ENCODE measurements around the gene GOLGA2. TPM values are rescaled to one million over a fixed set of nuclear protein-coding genes. Genes with fewer than 3 reads are reported as not detected.
"Not testable (repeated sequence)": the region's sequence is repeated elsewhere in the genome, so short reads cannot be mapped to it uniquely, and the experiment has no call there.

Gene GOLGA2
- polyA plus RNA-seq, 4 donors: 77.0 to 86.5 (median 78.7) TPM

DNA sequence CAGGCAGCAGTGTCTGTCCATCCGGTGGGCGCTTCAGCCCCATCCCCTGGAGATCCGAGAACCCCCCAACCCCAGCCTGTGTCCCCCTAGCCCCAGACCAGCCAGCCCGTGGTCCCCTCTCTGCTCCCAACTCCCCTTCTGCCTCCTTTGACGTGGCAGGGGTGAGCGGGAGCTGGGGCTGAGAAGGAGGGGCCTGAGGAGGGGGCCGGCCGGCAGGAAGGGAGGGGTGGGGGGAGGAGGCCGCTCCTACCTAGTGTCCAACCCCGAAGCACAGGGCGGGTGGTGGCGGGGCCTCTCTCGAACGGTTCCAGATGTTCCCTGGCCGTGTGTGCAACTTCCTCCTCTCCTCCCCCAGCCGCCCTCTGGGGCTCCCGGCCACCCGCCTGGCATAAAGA lies 31.0 kb downstream of the GOLGA2 start:
- DNase-seq (ENCODE audit: low read depth in 4 of 4, low spot score in 3 of 4): peak in 3 of 4 donors; percentile 80

DNA sequence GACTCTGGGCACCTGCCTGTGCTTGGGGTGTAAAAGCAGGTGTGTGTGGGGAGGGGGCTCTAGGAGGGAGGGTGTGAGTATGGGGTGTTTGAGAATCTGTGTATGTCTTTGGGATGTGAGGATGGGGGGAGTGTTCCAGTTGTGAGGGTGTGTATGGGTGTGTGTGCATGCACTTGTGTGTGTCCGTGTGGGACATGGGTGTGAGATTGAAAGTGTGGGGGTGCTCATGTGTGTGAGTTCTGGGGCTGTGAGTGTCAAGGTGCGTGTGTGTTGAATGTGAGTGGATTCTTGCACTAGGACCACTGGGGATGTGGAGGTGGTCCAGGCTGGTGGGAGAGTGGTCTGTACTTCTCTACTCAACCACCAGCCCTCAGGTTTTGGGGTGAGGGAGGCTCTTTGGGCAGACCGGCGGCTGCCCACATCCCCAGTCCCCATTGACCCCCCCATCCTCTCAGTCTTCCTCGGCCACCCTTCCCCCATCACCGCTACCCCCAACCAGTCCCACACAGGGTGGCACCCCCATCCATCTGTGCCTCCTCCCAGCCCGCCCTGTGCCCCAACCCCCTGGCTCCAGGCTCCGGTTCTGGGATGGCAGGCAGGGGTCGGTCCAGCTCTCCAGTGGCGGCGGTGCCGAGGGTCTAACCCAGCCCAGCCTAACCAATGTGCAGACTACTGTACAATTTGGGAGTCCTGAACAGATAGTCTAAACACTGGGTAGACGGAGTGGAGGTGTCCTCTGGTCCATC lies 31.5 kb downstream of the GOLGA2 start:
- DNase-seq (ENCODE audit: low read depth in 4 of 4, low spot score in 3 of 4): no peak

DNA sequence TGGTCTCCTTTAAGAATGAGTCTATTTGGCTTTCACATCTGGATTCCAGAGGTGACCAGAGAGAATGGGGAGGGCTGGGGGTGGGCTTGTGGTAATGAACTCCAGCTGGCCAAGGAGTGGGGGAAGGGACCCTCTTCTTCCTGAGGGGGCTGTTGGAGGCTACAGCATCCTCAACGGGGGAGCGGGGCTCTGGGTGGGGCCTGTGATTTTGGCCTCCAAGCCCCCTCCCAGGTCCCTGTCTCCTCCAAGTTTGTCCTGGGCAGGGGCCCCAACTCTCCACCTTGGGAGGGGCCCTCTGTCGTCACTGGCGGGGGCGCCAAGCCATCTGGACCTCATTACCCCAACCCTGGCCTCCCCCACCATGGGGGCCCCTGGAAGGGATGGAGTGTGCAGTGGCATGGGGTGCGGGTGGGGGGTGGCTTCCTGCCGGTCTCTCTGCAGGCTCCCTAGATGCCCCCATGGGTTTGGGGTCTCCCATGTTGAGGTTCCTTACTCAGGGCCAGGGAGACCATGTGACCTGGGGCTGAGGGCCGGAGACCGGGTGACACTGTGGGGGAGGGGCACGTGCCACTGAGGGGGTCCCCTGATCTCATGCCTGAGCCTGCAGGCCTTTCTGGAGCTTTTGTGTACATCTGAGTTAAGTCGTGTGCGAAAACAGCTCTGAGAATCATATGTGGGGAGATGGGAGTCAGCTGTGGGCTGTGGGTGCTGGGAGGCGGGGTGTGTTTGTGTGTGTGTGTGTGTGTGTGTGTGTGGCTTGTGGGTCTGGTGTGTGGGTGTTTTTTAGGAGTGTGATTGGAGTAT lies 32.4 kb downstream of the GOLGA2 start:
- peak in 1 of 4 donors; percentile 44 for DNase-seq (ENCODE audit: low read depth in 4 of 4, low spot score in 3 of 4)

DNA sequence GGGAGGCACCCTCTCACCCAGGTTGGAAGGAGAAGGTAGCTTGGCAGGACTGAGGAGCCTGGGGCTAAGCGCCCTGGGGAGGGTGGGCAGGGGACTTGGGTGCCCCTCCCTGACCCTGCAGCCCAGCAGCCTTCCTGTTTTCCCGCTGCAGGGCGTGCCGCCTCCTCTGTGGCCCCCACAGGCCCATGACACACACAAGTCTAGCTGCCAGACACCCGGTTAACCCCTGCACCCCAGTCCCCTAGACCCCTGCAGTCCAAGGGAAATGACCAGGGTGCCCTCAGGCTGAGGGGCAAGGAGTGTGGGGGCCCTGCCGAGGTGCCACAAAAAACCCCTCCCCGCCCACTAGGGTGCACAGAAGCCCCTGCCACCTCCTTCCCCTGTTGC lies 33.0 kb downstream of the GOLGA2 start:
- DNase-seq (ENCODE audit: low read depth in 4 of 4, low spot score in 3 of 4): no peak

DNA sequence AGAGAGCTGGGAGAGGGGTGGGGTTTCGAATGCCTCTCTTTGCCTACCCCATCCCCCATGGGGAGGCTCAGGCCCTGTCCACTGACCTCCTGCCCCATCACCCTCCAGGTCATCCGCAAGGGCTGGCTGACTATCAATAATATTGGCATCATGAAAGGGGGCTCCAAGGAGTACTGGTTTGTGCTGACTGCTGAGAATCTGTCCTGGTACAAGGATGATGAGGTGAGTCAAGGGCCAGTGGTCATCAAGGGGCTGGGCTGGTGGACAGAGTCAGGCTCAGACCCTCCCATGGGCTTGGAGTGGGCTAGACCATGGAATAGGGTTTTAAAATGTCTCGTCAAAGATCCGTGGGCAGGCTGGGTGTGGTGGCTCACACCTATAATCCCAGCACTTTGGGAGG lies 33.7 kb downstream of the GOLGA2 start:
- no peak for DNase-seq (ENCODE audit: low read depth in 4 of 4, low spot score in 3 of 4)

DNA sequence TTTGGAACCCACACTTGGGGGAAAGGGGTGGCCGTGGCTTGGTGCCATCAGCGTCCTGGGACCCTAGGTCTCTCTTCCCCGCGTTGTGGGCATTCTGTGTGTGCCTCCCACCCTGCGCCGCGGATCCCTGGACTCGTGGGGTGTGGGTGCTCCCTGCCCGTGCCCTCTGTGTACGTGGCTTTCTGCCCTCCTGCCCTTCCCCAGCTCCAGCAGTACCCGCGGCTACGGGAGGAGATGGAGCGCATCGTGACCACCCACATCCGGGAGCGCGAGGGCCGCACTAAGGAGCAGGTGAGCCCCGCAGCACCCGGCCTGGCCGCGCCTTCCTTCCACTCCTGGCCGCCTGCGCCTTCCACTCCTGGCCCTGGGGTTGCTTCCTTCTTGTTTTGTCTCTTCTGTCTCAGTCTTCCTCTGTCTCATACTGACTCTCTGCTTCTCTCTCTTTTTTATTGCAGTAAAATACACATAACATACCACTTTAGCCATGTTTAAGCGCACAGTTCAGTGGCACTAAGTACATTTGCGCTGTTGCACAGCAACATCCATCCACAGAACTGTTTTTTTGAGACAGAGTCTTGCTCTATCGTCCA lies 41.9 kb downstream of the GOLGA2 start:
- DNase-seq (ENCODE audit: low read depth in 4 of 4, low spot score in 3 of 4): no peak

DNA sequence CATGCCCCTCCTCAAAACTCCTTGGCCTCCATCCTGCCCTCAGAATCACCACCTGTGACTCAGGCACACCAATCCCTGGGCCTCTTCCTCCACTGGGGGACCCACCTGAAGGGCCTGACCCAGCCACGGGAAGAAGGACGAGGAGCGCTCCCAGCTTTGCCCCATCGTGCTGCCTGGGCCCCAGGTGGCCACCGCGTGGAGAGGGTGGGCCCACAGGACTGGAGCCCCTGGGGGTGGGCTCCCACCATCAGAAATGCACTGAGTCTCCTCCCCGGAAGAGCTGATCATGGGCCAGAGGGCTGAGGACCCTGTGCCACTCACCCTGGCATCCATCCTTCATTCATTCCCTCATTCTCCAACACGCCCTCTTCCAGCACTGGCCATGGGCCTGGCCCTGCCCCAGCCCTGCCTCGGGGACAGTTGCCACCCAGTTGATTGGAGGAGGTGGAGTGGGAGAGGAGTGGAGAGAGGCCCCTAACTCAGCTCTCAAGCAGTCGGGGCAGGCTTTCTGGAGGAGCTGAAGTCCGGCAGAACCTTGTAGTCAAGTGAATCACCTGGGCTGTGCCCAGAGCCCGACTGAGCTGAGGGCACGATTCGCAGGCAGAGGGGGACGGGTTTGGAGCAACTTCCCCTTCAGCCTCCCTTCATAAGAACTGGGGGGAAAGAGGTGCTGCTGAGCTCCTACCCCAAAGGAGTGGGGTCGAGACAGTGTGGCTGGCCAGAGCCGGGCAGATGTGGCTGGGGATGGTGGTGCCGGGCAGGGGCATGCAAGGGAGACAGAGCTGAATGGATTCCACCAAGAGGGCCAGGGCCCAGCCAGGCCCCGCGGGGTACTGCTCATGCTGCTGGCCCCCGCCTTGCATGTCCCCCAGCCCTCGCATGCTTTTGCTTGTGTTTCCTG lies 43.0 kb downstream of the GOLGA2 start:
- no peak for DNase-seq (ENCODE audit: low read depth in 4 of 4, low spot score in 3 of 4)

DNA sequence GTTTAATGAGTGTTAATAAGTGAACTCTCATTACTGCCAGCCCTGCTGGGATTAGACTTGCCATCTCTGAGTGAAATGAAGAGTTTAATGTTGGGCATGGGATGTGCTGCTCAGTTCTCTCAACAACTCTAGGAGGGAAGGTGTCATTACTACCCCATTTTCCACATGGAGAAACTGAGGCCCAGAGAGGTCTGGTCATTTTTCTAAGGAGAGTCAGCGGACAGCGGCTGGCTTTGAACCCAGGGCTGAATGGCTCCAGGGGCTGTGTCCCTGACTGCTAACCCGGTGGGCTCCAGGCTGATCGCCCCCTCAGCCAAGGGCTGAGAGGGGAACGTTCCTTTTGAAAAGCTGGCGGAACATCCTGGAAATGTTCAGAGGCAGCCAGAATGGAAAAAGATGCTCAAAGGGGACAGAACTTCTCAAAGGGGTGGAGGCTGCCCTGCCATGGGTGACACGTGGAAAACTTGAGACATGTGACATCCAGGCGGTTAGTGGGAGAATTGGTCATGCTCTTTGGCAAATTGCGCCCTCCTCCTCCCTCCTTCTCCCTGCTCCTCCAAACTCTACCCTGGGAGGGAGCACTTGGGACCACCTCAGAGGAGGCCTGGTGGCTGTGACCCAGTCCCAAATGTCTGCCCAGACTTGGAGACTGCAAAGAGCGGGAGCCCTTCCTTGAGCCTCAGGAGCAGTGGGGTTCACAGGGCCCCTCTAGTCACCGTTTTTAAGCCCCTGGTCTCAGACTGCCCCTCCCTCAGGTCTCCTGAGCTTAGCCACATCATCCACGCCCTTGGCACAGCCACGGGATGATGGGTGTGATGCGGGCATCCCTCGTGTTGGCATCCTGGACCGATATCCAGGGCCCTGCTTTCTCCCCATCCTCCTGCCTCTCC lies 43.9 kb downstream of the GOLGA2 start:
- no peak for DNase-seq (ENCODE audit: low read depth in 4 of 4, low spot score in 3 of 4)

DNA sequence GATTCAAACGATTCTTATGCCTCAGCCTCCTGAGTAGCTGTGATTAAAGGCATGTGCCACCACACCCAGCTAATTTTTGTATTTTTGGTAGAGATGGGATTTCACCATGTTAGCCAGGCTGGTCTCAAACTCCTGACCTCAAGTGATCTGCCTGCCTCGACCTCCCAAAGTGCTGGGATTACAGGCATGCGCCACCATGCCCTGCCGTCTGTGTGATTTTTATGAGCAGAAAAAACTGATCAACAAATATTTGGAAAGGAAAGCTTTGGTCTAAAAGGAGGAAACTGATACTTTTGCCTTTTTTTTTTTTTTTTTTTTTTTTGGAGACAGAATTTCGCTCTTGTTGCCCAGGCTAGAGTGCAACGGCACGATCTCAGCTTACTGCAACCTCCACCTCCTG lies 44.9 kb downstream of the GOLGA2 start:
- DNase-seq (ENCODE audit: low read depth in 4 of 4, low spot score in 3 of 4): not testable (repeated sequence)

DNA sequence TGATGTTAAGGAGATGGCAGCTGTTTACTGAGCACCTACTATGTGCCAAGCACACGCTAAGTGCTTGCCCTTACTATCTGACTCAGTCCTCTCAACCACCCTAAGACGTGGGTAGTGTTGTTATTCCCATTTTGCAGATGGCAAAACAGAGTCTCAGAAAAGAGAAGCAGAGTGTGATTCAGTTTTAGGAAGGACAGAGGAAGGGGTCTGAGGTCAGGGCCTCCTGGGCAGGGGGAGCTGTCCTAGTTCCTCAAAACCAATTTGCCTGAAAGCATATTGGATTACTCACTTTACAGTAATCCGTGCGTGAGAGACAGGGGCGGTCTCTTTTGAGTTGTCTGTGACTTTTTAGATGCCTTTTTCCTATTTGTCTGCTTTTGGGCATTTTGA lies 49.4 kb downstream of the GOLGA2 start:
- no peak for DNase-seq (ENCODE audit: low read depth in 4 of 4, low spot score in 3 of 4)

DNA sequence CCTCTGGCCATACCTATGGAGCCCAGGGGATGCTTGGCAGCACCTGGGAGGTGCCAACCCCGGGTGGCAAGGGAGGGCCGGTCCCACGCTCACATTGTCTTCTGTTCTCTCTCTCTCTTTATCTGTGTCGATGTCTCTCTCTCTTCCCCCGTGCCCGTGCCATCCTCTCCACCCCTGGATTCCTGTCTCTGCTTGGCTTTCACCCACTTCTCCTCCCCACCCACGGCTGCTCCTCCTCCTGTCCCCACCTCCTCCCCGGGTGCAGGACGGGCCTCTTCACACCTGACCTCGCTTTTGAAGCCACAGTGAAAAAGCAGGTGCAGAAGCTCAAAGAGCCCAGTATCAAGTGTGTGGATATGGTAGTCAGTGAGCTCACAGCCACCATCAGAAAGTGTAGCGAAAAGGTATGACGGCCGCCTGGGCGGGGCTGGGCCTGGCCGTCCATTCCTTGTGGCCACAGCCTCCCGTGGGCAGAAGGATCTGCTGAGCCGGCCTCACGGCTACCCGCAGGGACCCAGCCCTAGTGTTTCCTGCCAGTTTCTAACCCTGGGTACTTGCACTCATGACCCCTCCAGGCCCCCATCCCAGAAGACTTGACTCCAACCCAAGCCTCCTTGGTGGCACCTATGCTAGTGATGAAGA lies 49.9 kb downstream of the GOLGA2 start:
- no peak for DNase-seq (ENCODE audit: low read depth in 4 of 4, low spot score in 3 of 4)

DNA sequence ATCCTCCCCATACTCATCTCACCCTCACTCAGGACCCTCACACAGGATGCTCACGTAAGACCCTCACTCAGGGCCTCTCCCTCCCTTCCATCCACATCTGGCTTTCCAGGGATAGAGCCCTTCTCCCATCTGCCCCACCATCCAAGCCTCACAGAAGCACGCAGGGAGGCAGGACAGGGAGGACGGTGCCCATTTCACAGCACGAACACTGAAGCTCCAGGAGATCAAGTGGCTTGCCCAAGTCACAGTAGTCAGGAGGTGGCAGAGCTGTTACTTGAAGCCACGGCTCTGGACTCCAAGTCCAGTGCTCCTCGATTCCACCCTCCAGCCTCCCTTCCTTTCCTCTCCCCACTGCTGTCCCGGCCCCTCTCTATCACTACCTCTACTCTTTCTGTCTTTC lies 50.9 kb downstream of the GOLGA2 start:
- no peak for DNase-seq (ENCODE audit: low read depth in 4 of 4, low spot score in 3 of 4)

DNA sequence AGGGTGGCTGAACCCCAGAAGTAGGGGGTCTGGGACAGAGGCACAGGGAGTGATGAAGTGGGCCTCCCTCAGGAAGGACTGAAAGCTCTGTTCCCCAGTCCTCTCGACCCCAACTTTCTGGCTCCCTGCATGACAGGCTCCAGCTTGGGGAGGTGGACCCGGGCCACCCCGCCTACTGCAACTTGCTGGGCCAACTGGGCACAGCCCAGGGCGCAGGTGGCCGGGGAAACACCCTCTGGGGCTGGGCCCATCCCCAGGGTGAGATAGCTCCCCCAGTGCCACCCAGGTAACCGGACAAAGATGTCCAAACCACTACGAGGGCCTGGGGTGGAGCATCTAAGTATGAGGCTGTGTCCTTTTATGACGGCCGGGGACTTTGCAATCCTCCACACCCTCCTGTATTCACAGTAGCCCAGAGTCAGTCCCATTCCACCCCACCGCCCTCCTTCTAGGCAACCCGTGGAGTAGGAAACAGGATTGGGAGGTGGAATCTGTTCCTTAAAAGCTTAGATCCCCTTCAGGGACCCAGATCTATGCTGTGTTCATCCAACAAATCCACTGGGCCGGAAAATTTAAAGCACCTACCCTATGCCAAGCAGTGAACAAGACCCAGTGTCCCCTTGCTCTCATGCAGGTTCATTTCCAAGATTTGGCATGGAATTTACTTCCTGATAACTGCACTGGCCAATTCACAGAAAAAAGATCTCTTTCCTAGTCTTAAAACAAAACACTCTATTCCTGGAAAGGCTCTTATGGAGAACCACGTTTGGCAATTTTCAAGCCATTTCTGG lies 52.7 kb downstream of the GOLGA2 start:
- no peak for DNase-seq (ENCODE audit: low read depth in 4 of 4, low spot score in 3 of 4)

DNA sequence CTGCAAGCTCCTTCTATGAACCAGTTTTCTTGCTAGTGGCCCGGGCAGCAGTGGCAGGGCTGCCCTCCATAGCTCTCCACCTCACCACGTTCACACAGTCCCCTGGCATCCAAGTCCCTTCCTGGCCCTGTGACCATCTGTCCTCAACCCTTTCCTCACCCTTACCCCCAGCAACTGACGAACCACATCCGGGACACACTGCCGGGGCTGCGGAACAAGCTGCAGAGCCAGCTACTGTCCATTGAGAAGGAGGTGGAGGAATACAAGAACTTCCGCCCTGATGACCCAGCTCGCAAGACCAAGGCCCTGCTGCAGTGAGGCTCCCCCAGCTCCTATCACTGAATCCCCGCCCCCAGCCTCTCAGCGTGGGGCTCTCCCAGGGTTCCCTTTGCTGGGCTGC lies 53.8 kb downstream of the GOLGA2 start:
- DNase-seq (ENCODE audit: low read depth in 4 of 4, low spot score in 3 of 4): no peak

DNA sequence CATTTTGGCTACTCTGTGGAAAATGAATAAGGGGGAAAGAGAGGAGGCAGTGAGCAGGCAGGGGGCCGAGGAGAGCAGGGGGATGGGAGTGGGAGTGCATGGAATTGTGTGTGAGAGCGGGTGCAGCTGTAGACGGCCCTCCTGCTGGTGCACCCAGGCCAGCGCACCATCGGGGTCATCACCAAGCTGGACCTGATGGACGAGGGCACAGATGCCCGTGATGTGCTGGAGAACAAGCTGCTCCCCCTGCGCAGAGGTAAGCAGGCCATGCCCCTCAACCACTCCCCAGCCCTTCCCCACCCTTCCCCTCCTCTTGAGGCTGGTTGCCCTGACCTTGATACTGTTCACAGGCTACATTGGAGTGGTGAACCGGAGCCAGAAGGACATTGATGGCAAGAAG lies 56.0 kb downstream of the GOLGA2 start:
- DNase-seq (ENCODE audit: low read depth in 4 of 4, low spot score in 3 of 4): no peak

DNA sequence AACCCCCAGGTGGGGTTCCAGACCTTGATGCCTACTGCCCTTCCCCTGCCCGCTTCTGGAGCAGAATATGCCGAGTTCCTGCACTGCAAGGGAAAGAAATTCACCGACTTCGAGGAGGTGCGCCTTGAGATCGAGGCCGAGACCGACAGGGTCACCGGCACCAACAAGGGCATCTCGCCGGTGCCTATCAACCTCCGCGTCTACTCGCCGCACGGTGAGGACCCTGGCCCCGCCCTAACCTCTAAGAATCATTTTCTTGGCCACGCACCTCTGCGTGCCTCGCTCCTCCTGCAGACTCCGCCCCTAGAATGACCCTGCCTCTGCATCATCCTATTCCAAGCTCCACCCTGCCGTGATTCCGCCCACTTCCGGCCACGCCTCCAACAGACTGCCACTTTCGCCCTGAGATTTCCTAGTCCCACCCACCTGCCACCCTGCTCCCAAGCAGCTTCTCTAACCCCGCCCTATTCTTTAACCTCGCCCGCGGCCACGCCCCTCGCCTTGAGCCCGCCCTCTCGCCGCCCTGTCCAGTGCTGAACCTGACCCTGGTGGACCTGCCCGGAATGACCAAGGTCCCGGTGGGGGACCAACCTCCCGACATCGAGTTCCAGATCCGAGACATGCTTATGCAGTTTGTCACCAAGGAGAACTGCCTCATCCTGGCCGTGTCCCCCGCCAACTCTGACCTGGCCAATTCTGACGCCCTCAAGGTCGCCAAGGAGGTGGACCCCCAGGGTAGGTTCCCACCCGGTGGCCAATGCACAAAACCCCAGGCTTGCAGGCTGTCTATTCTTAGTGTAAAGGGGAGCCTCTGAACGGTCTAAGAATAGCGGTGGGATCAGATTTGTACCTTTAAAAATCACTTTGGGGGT lies 57.1 kb downstream of the GOLGA2 start:
- peak; percentile 78 to 88 (median 84) for DNase-seq (ENCODE audit: low read depth in 4 of 4, low spot score in 3 of 4)

DNA sequence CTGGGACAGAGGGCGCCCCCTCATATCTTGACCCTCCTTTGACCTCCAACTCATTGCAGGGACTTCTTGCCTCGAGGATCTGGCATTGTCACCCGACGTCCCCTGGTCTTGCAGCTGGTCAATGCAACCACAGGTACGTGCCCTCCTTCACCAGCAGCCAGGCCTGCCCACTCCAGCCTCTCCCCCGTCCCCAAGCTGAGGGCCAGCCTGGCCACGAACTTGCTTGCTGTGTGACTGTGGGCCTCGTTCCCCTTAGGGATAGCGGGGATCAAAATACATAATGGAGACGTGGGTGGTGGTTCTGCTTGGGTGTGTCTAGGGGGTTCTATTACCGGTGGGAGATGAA lies 57.7 kb downstream of the GOLGA2 start:
- DNase-seq (ENCODE audit: low read depth in 4 of 4, low spot score in 3 of 4): no peak

All from right renal pelvis (tissue), 4 donors.